Measurements from ENCODE around the gene SPDYE8.
"Not testable (repeated sequence)": the region's sequence is repeated elsewhere in the genome, so short reads cannot be mapped to it uniquely, and the experiment has no call there.

- TF ChIP-seq, protein P1, sequence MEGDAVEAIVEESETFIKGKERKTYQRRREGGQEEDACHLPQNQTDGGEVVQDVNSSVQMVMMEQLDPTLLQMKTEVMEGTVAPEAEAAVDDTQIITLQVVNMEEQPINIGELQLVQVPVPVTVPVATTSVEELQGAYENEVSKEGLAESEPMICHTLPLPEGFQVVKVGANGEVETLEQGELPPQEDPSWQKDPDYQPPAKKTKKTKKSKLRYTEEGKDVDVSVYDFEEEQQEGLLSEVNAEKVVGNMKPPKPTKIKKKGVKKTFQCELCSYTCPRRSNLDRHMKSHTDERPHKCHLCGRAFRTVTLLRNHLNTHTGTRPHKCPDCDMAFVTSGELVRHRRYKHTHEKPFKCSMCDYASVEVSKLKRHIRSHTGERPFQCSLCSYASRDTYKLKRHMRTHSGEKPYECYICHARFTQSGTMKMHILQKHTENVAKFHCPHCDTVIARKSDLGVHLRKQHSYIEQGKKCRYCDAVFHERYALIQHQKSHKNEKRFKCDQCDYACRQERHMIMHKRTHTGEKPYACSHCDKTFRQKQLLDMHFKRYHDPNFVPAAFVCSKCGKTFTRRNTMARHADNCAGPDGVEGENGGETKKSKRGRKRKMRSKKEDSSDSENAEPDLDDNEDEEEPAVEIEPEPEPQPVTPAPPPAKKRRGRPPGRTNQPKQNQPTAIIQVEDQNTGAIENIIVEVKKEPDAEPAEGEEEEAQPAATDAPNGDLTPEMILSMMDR (IDR thresholded peaks at IDR 0.05), result not testable (repeated sequence)
- not testable (repeated sequence) for TF ChIP-seq POLR2A (IDR thresholded peaks at IDR 0.05)
These were observed 58.1 kb downstream of the SPDYE8 start for GRCh38 chr7:72971505-72971904.

Data from thyroid gland (tissue), 4 donors.